Subcutaneous adipose tissue (tissue), 4 donors: ENCODE results near the gene RBMXL2. TPM values are rescaled to one million over a fixed set of nuclear protein-coding genes. Genes with fewer than 3 reads are reported as not detected.

Source experiments
- CTCF ChIP-seq: fragments of 450-650 bp; IDR thresholded peaks from one replicate; pipeline ENCODE4 v1.5.1; 2016; ENCODE audit warnings: low read depth, mild to moderate bottlenecking, control low read depth, antibody characterized with exemption, moderate library complexity
- total RNA-seq, 4 donors: library from RNA; depleted of rRNA; stranded (reverse); fragments of >200 nt; gene quantifications; one replicate each; pipeline ENCODE4 v1.1.0, GENCODE V29; 2016

The RBMXL2 gene
- total RNA-seq: not detected

GRCh38 chr11:7088921-7089320, at the start of gene RBMXL2:
Gene RBMXL2, plus strand, starts transcription at chr11:7088998. Its CDS starts 123 bp downstream, at chr11:7089121.
- TF ChIP-seq CTCF: no peak

- no peak for TF ChIP-seq CTCF
Observed at GRCh38 chr11:7046474-7047175, 42.2 kb upstream of the RBMXL2 start.

- TF ChIP-seq CTCF: no peak
Observed at GRCh38 chr11:7050191-7050590, 38.6 kb upstream of the RBMXL2 start.

- no peak for TF ChIP-seq CTCF
Observed at GRCh38 chr11:7056828-7057513, 31.8 kb upstream of the RBMXL2 start.

GRCh38 chr11:7057641-7058040, 31.2 kb upstream of the RBMXL2 start:
- no peak for TF ChIP-seq CTCF

GRCh38 chr11:7060868-7061267, 27.9 kb upstream of the RBMXL2 start:
- no peak for TF ChIP-seq CTCF

- no peak for TF ChIP-seq CTCF
Observed at GRCh38 chr11:7062534-7062933, 26.3 kb upstream of the RBMXL2 start.
